HCT116 (cell line): Measurements from ENCODE around the gene SAXO2. TPM values are rescaled to one million over a fixed set of nuclear protein-coding genes. Genes with fewer than 3 reads are reported as not detected.

Experiments
- ATAC-seq: fragments of 200-7000 bp; cut with Tn5 transposase; 2 replicates; pipeline ENCODE4 v1.9.1; 2020; ENCODE audit warnings: mild to moderate bottlenecking, moderate library complexity
- BruUV-seq: library from RNA; stranded (reverse); fragments of 400-500 nt; replicated peaks from 2 replicates; lab custom pipeline; 2021; lab: Mats Ljungman, UMichigan
- CTCF ChIA-PET: fragments of 300-600 bp; sonication (Branson Sonifier 250); formaldehyde crosslinking; loops from one replicate; lab custom pipeline; 2021; ENCODE audit warnings: antibody characterized with exemption; lab: Charles Lee
- POLR2A ChIA-PET: fragments of 300-600, 350-600 bp; sonication (Branson Sonifier 250); formaldehyde crosslinking; loops from one replicate; lab custom pipeline; 2021; ENCODE audit warnings: antibody characterized with exemption; lab: Charles Lee
- RAD21 ChIA-PET, 2 experiments: fragments of 300-600 bp; sonication (Branson Sonifier 250); formaldehyde crosslinking; loops; one replicate each; lab custom pipeline; 2023; ENCODE audit warnings: low total read pairs in 2 of 2; ENCODE audit not compliant: uncharacterized antibody in 2 of 2, unreplicated experiment in 2 of 2, low non-redundant PET in 1 of 2; lab: Charles Lee
- DNase-seq: peaks from one replicate; pipeline ENCODE4 v3.0.0-alpha.2; 2010; ENCODE audit warnings: low read depth, low spot score
- H2AFZ ChIP-seq: fragments of 200-600 bp; shearing (Covaris generic), sonication (generic); 2 replicates; pipeline ENCODE4 v1.6.1; 2017; ENCODE audit warnings: low read depth, mixed run types, mixed read lengths, antibody characterized with exemption, low read length; ENCODE audit not compliant: poor library complexity, severe bottlenecking
- H3K27ac ChIP-seq: 2 replicates; pipeline ENCODE4 v1.5.1; 2012; ENCODE audit warnings: low read depth, low read length
- H3K27me3 ChIP-seq: fragments of 200-600 bp; sonication (generic); 2 replicates; pipeline ENCODE4 v1.6.1; 2016; ENCODE audit warnings: mixed run types, low read length, mixed read lengths; ENCODE audit not compliant: insufficient read depth
- H3K36me3 ChIP-seq, 2 experiments: fragments of 200-500 bp in 1 of 2; fragments of 200-600 bp in 1 of 2; sonication (Bioruptor generic) in 1 of 2; sonication (generic) in 1 of 2; 2 replicates each; pipeline versions ENCODE4 v1.5.1 to v1.6.1; 2014 to 2016; ENCODE audit warnings: low read length in 2 of 2, inconsistent platforms in 1 of 2, mixed read lengths in 1 of 2, mixed run types in 1 of 2; ENCODE audit not compliant: insufficient read depth in 2 of 2, control insufficient read depth in 1 of 2
- H3K4me1 ChIP-seq, 2 experiments: fragments of 200-600 bp in 1 of 2; sonication (generic) in 1 of 2; 2 replicates each; pipeline versions ENCODE4 v1.5.1 to v1.6.1; 2012 to 2017; ENCODE audit warnings: low read length in 2 of 2, inconsistent platforms in 1 of 2, mild to moderate bottlenecking in 1 of 2, mixed read lengths in 1 of 2, mixed run types in 1 of 2, moderate library complexity in 1 of 2; ENCODE audit not compliant: insufficient read depth in 2 of 2, control insufficient read depth in 1 of 2
- H3K4me2 ChIP-seq: fragments of 200-600 bp; sonication (generic); 2 replicates; pipeline ENCODE4 v1.6.1; 2017; ENCODE audit warnings: mixed run types, low read length, mixed read lengths
- H3K4me3 ChIP-seq, 2 experiments: fragments of 200-600 bp in 1 of 2; sonication (generic) in 1 of 2; replicated peaks in 1 of 2; 2 replicates each; pipeline ENCODE4 v1.5.1; 2011 to 2016; ENCODE audit warnings: low read length in 2 of 2, control low read depth in 1 of 2, low read depth in 1 of 2, mild to moderate bottlenecking in 1 of 2, mixed read lengths in 1 of 2, mixed run types in 1 of 2
- H3K79me2 ChIP-seq: fragments of 200-600 bp; sonication (generic); 2 replicates; pipeline ENCODE4 v1.6.1; 2017; ENCODE audit warnings: mild to moderate bottlenecking, mixed run types, low read length, moderate library complexity, mixed read lengths; ENCODE audit not compliant: insufficient read depth
- H3K9ac ChIP-seq: fragments of 200-600 bp; sonication (generic); 2 replicates; pipeline ENCODE4 v1.6.1; 2016; ENCODE audit warnings: low read length, mixed read lengths
- H3K9me2 ChIP-seq: fragments of 200-600 bp; sonication (generic), shearing (Covaris generic); 2 replicates; pipeline ENCODE4 v1.6.1; 2017; ENCODE audit warnings: mixed run types, mild to moderate bottlenecking, moderate library complexity; ENCODE audit not compliant: insufficient read depth
- H3K9me3 ChIP-seq, 2 experiments: fragments of 200-500 bp in 1 of 2; fragments of 200-600 bp in 1 of 2; sonication (Bioruptor generic) in 1 of 2; sonication (generic) in 1 of 2; 2 replicates each; pipeline ENCODE4 v1.6.1; 2014 to 2017; ENCODE audit warnings: low read length in 2 of 2, mixed read lengths in 2 of 2, inconsistent platforms in 1 of 2, low read depth in 1 of 2, mild to moderate bottlenecking in 1 of 2, mixed run types in 1 of 2, moderate library complexity in 1 of 2; ENCODE audit not compliant: control insufficient read depth in 1 of 2, insufficient read depth in 1 of 2
- H4K20me1 ChIP-seq: fragments of 200-600 bp; sonication (generic), shearing (Covaris generic); 2 replicates; pipeline ENCODE4 v1.6.1; 2017; ENCODE audit warnings: mixed run types, mild to moderate bottlenecking, moderate library complexity; ENCODE audit not compliant: insufficient read depth
- CBX3 ChIP-seq: IDR thresholded peaks from 2 replicates; pipeline ENCODE4 v1.6.1; 2012; ENCODE audit warnings: low read depth
- CEBPB ChIP-seq: IDR thresholded peaks from 2 replicates; pipeline ENCODE4 v1.6.1; 2012; ENCODE audit warnings: low read depth
- CTCF ChIP-seq, 3 experiments: fragments of 200-600 bp in 1 of 3; sonication (generic) in 1 of 3; IDR thresholded peaks in 2 of 3; conservative IDR thresholded peaks in 1 of 3; 2 replicates each; pipeline ENCODE4 v1.5.1; 2012 to 2017; ENCODE audit warnings: low read depth in 2 of 3, low read length in 2 of 3, antibody characterized with exemption in 1 of 3, borderline replicate concordance in 1 of 3, control low read depth in 1 of 3, mild to moderate bottlenecking in 1 of 3, mixed read lengths in 1 of 3, mixed run types in 1 of 3, moderate library complexity in 1 of 3; ENCODE audit not compliant: insufficient read depth in 1 of 3
- ELF1 ChIP-seq: IDR thresholded peaks from 2 replicates; pipeline ENCODE4 v1.6.1; 2012; ENCODE audit warnings: low read depth, borderline replicate concordance
- EZH2 ChIP-seq: fragments of 200-600 bp; sonication (generic); IDR thresholded peaks from 2 replicates; pipeline ENCODE4 v1.6.1; 2017; ENCODE audit warnings: antibody characterized with exemption, mixed run types
- FOSL1 ChIP-seq: IDR thresholded peaks from 2 replicates; pipeline ENCODE4 v1.6.1; 2012; ENCODE audit warnings: low read depth
- JUND ChIP-seq: IDR thresholded peaks from 2 replicates; pipeline ENCODE4 v1.6.1; 2012
- POLR2AphosphoS5 ChIP-seq: IDR thresholded peaks from 2 replicates; pipeline ENCODE4 v1.6.1; 2011; ENCODE audit warnings: mild to moderate bottlenecking, low read depth, low read length, moderate library complexity
- RAD21 ChIP-seq: IDR thresholded peaks from 2 replicates; pipeline ENCODE4 v1.6.1; 2012; ENCODE audit warnings: low read depth, mild to moderate bottlenecking
- REST ChIP-seq: IDR thresholded peaks from 2 replicates; pipeline ENCODE4 v1.6.1; 2012; ENCODE audit warnings: low read depth
- SP1 ChIP-seq: IDR thresholded peaks from 2 replicates; pipeline ENCODE4 v1.6.1; 2012; ENCODE audit warnings: low read depth
- SRF ChIP-seq: IDR thresholded peaks from 2 replicates; pipeline ENCODE4 v1.6.1; 2012; ENCODE audit warnings: low read depth
- YY1 ChIP-seq: IDR thresholded peaks from 2 replicates; pipeline ENCODE4 v1.6.1; 2011; ENCODE audit warnings: low read length, low read depth, moderate library complexity, mild to moderate bottlenecking; ENCODE audit not compliant: insufficient replicate concordance; ENCODE audit errors: extremely low read depth
- ZFX ChIP-seq: fragments of 450-650 bp; IDR thresholded peaks from 2 replicates; pipeline ENCODE4 v1.6.1; 2017
- ZNF274 ChIP-seq: fragments of 200-500 bp; sonication (Bioruptor generic); IDR thresholded peaks from 2 replicates; pipeline ENCODE4 v1.6.1; 2014; ENCODE audit warnings: mild to moderate bottlenecking, low read depth, low read length, inconsistent platforms
- intact Hi-C: fragments of 100-400 bp; cut with micrococcal nuclease; formaldehyde crosslinking; loops from 2 replicates; pipeline ENCODE4 v1.10.0; 2022
- total RNA-seq: library from RNA; stranded (reverse); gene quantifications from one replicate; pipeline ENCODE4 v1.2.1, GENCODE V29; 2021; ENCODE audit not compliant: unreplicated experiment
- TF ChIP-seq, protein P1 (sequence below): IDR thresholded peaks from 2 replicates; pipeline ENCODE4 v1.6.1; 2011; ENCODE audit warnings: mild to moderate bottlenecking, low read length, moderate library complexity; ENCODE audit not compliant: insufficient replicate concordance; ENCODE audit errors: extremely low read depth
- TF ChIP-seq, protein P2 (sequence below): IDR thresholded peaks from 2 replicates; pipeline ENCODE4 v1.6.1; 2012

SAXO2 gene
- total RNA-seq, 1 experiment from 2014 or later, result 5.7 TPM

DNA sequence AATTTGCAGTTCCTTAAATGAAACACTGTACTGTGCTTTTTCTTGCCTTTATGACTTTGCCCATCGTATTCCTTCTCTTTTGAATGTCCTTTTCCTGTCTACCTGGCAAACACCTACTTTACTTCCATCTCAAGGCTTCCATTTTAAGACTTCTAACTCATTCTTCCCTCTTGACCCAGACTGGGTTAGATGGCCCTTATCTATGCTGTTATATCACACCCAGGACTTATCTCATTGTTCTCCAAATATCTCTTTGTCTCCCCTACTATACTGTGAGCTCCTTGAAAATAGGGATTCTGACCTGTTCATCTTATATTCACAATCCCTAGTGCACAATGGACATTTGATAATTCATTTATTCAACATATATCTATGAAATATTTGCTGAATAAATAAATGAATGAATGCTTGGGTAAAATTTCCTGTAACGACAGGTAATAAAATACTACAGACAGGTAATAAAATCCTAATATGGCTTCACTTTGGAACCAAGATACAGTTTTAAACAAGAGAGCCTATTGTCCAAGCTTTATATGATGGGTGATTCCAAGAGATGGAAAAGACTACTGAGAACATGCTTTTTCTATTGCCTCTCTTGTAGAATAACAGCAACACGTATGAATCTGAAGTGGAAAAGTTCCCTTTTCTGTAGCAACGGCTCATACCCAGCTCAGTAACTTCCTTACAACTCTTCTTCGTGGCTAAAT is 22.8 kb upstream of the SAXO2 start:
- H3K27me3 ChIP-seq, result no peaks in the 10 kb centered on the region
- H3K9me3 ChIP-seq, result no peaks in the 10 kb centered on the region
- DNase-seq (no peak), ATAC-seq (no peak)
- RAD21 ChIA-PET, result no interaction called here
- peaks cover 0 to 3% of the 10 kb centered on the region in 2 experiments; a peak in 1 of 4 replicates for H3K36me3 ChIP-seq
- H3K4me1 ChIP-seq, result no peaks in the 10 kb centered on the region
- no TSS peak for BruUV-seq
- no peak overlapping the region for H3K27ac ChIP-seq
- no peak overlapping the region for H3K4me3 ChIP-seq
- no peaks in the 10 kb centered on the region for H3K9me2 ChIP-seq
- POLR2A ChIA-PET, result no interaction called here
- H3K4me2 ChIP-seq, result no peak overlapping the region
- no peaks in the 10 kb centered on the region for H4K20me1 ChIP-seq
- no peak overlapping the region for H2AFZ ChIP-seq
- CTCF ChIA-PET, result no interaction called here
- intact Hi-C loops, result no loop called here
- no peak overlapping the region for H3K9ac ChIP-seq
- no peaks in the 10 kb centered on the region for H3K79me2 ChIP-seq
- TF ChIP-seq FOSL1 (no peak), ZFX (no peak), ELF1 (no peak), EZH2 (no peak), REST (no peak), CTCF (IDR thresholded peaks at IDR 0.05 in 2 of 3, conservative IDR thresholded peaks at IDR 0.05 in 1 of 3; ENCODE audit: borderline replicate concordance in 1 of 3, insufficient read depth in 1 of 3, low read depth in 2 of 3, low read length in 2 of 3) (no peak), CEBPB (no peak), ZNF274 (no peak), RAD21 (no peak), JUND (no peak), YY1 (no peak), SP1 (no peak), POLR2AphosphoS5 (no peak), SRF (no peak), CBX3 (no peak)
- TF ChIP-seq, protein P1, sequence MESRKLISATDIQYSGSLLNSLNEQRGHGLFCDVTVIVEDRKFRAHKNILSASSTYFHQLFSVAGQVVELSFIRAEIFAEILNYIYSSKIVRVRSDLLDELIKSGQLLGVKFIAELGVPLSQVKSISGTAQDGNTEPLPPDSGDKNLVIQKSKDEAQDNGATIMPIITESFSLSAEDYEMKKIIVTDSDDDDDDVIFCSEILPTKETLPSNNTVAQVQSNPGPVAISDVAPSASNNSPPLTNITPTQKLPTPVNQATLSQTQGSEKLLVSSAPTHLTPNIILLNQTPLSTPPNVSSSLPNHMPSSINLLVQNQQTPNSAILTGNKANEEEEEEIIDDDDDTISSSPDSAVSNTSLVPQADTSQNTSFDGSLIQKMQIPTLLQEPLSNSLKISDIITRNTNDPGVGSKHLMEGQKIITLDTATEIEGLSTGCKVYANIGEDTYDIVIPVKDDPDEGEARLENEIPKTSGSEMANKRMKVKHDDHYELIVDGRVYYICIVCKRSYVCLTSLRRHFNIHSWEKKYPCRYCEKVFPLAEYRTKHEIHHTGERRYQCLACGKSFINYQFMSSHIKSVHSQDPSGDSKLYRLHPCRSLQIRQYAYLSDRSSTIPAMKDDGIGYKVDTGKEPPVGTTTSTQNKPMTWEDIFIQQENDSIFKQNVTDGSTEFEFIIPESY, result no peak
- TF ChIP-seq, protein P2, sequence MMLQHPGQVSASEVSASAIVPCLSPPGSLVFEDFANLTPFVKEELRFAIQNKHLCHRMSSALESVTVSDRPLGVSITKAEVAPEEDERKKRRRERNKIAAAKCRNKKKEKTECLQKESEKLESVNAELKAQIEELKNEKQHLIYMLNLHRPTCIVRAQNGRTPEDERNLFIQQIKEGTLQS, result no peak
